Hepatocyte (in vitro differentiated cells): ENCODE data around the gene HOPX. TPM values are rescaled to one million over a fixed set of nuclear protein-coding genes. Genes with fewer than 3 reads are reported as not detected.

Experiments used
- DNase-seq: peaks from one replicate; pipeline ENCODE4 v3.0.0-alpha.2; 2016; ENCODE audit warnings: low spot score
- H2AFZ ChIP-seq: fragments of 200-600 bp; sonication (generic); 2 replicates; pipeline ENCODE4 v1.6.0; 2016; ENCODE audit warnings: antibody characterized with exemption, mild to moderate bottlenecking
- H3K27ac ChIP-seq: fragments of 200-600 bp; sonication (generic); 2 replicates; pipeline ENCODE4 v1.5.1; 2016; ENCODE audit warnings: mild to moderate bottlenecking
- H3K27me3 ChIP-seq: fragments of 200-600 bp; sonication (generic); 2 replicates; pipeline ENCODE4 v1.6.1; 2016
- H3K36me3 ChIP-seq: fragments of 200-600 bp; sonication (generic); replicated peaks from 2 replicates; pipeline ENCODE4 v1.5.1; 2016; ENCODE audit warnings: low read depth; ENCODE audit not compliant: insufficient read depth
- H3K4me1 ChIP-seq: fragments of 200-600 bp; sonication (generic); 2 replicates; pipeline ENCODE4 v1.5.1; 2016; ENCODE audit warnings: mild to moderate bottlenecking, moderate library complexity; ENCODE audit not compliant: insufficient read depth
- H3K4me2 ChIP-seq: fragments of 200-600 bp; sonication (generic); 2 replicates; pipeline ENCODE4 v1.6.0; 2016
- H3K4me3 ChIP-seq: fragments of 200-600 bp; sonication (generic); 2 replicates; pipeline ENCODE4 v1.5.1; 2016; ENCODE audit warnings: mild to moderate bottlenecking
- H3K79me2 ChIP-seq: fragments of 200-600 bp; sonication (generic); 2 replicates; pipeline ENCODE4 v1.6.0; 2017; ENCODE audit warnings: mild to moderate bottlenecking
- H3K9me2 ChIP-seq: fragments of 200-600 bp; sonication (generic); replicated peaks from 2 replicates; pipeline ENCODE4 v1.6.0; 2017; ENCODE audit warnings: mild to moderate bottlenecking; ENCODE audit not compliant: insufficient read depth
- H3K9me3 ChIP-seq: fragments of 200-600 bp; sonication (generic); 2 replicates; pipeline ENCODE4 v1.5.1; 2016; ENCODE audit warnings: low read depth, mild to moderate bottlenecking
- H4K20me1 ChIP-seq: fragments of 200-600 bp; sonication (generic); 2 replicates; pipeline ENCODE4 v1.6.0; 2016; ENCODE audit warnings: mild to moderate bottlenecking; ENCODE audit not compliant: insufficient read depth, poor library complexity, severe bottlenecking
- EZH2 ChIP-seq: fragments of 200-600 bp; sonication (generic); IDR thresholded peaks from 2 replicates; pipeline ENCODE4 v1.6.1; 2016; ENCODE audit warnings: antibody characterized with exemption, mild to moderate bottlenecking, borderline replicate concordance
- EZH2phosphoT487 ChIP-seq: fragments of 200-600 bp; sonication (generic); IDR thresholded peaks from one replicate; pipeline ENCODE4 v1.6.1; 2018; ENCODE audit warnings: antibody characterized with exemption, mild to moderate bottlenecking, low read depth, moderate library complexity; ENCODE audit not compliant: unreplicated experiment, severe bottlenecking
- WGBS: methylation state at CpG from one replicate; pipeline ENCODE4 v1.1.6; 2016; ENCODE audit warnings: low lambda C conversion rate; ENCODE audit errors: missing lambda C conversion rate; 5-methylcytosine and 5-hydroxymethylcytosine counted together
- polyA plus RNA-seq: library from polyadenylated mRNA; unstranded; fragments of >200 nt; fragmentation: Nextera tagmentation; extraction: Ambion mirVana; gene quantifications from 2 replicates; pipeline ENCODE4 v1.2.1, GENCODE V29; 2016
- total RNA-seq: library from RNA; depleted of rRNA; stranded (reverse); fragments of >200 nt; gene quantifications from 2 replicates; pipeline ENCODE4 v1.2.3, GENCODE V29; 2014
- TF ChIP-seq, protein P1 (sequence below): fragments of 200-600 bp; sonication (generic); IDR thresholded peaks from 2 replicates; pipeline ENCODE4 v1.5.1; 2016; ENCODE audit warnings: antibody characterized with exemption, mild to moderate bottlenecking; ENCODE audit not compliant: poor library complexity

Gene HOPX
- total and polyA plus RNA-seq, 2 experiments from 2014 or later, result 11.7 to 17.7 TPM

DNA sequence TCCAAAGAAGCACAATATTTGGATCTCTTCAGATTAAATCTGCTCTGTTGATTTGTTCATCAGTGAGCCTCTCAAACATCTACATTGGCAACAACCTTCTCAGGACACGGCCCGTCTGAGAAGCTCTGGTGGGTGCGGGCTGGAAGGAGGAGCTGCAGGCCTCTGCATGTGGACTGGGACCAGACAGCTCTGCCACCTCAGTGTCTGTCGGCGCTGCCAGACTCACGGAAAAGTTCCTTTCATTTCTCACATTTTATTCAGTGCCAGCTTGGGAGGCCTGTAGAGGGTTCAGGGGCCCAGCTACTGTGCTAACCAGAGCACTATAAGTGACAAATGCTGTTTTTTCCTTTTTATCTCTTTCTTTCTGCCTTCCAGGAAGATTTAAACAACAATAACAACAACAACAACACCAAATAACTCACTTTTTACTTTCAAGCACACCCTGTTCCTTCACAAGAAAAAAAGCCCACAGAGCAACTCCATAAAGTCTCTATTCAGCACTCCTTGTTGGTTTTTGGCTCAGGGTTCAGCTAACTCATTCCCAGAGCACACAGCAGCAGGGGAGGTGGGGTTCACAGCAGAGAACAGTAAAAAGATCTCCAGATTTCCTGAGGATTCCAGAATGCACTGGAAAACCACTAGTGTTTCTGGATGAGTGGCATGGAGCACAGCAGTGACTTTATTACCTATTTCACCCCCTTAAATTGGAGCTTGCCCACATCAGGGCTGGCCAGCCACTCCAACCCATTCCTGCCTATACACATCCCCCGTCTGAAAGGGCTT is 23.2 kb upstream of the HOPX start:
- TF ChIP-seq, protein P1, sequence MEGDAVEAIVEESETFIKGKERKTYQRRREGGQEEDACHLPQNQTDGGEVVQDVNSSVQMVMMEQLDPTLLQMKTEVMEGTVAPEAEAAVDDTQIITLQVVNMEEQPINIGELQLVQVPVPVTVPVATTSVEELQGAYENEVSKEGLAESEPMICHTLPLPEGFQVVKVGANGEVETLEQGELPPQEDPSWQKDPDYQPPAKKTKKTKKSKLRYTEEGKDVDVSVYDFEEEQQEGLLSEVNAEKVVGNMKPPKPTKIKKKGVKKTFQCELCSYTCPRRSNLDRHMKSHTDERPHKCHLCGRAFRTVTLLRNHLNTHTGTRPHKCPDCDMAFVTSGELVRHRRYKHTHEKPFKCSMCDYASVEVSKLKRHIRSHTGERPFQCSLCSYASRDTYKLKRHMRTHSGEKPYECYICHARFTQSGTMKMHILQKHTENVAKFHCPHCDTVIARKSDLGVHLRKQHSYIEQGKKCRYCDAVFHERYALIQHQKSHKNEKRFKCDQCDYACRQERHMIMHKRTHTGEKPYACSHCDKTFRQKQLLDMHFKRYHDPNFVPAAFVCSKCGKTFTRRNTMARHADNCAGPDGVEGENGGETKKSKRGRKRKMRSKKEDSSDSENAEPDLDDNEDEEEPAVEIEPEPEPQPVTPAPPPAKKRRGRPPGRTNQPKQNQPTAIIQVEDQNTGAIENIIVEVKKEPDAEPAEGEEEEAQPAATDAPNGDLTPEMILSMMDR, result no peak
- TF ChIP-seq EZH2phosphoT487, result no peak
- TF ChIP-seq EZH2, result no peak

GRCh38 chr4:56703378-56703777 is 22.3 kb upstream of the HOPX start:
- no peak overlapping the region for H2AFZ ChIP-seq
- no peak overlapping the region for H3K4me3 ChIP-seq

More for the DNA sequence above, 23.2 kb upstream of the HOPX start:
- Histone ChIP-seq H3K9me3 (no peaks in the 10 kb centered on the region), H3K4me1 (peaks cover 7% of the 10 kb centered on the region), H3K27me3 (no peaks in the 10 kb centered on the region), H3K9me2 (no peaks in the 10 kb centered on the region), H3K36me3 (no peaks in the 10 kb centered on the region), H2AFZ (no peak overlapping the region), H3K4me3 (no peak overlapping the region), H3K27ac (peak overlapping the region; percentile 70), H3K79me2 (no peaks in the 10 kb centered on the region), H4K20me1 (no peaks in the 10 kb centered on the region), H3K4me2 (peak overlapping the region; percentile 44)
- 68% methylated on average over 7 of the region's 7 CpGs for WGBS
- no peak for DNase-seq

GRCh38 chr4:56701644-56702043 is 20.5 kb upstream of the HOPX start:
- H3K9me2 ChIP-seq, result no peaks in the 10 kb centered on the region
- no peak overlapping the region for H3K27ac ChIP-seq
- no peaks in the 10 kb centered on the region for H3K36me3 ChIP-seq
- no peaks in the 10 kb centered on the region for H3K27me3 ChIP-seq
- H3K4me1 ChIP-seq, result peaks cover 7% of the 10 kb centered on the region
- no peak for TF ChIP-seq EZH2phosphoT487
- TF ChIP-seq, protein P1, result no peak
- TF ChIP-seq EZH2, result no peak
- H3K9me3 ChIP-seq, result no peaks in the 10 kb centered on the region
- no peak overlapping the region for H3K4me3 ChIP-seq
- WGBS, result 71% methylated on average over 2 of the region's 2 CpGs
- DNase-seq, result no peak
- no peak overlapping the region for H3K4me2 ChIP-seq
- no peaks in the 10 kb centered on the region for H3K79me2 ChIP-seq
- H2AFZ ChIP-seq, result no peak overlapping the region
- H4K20me1 ChIP-seq, result no peaks in the 10 kb centered on the region

More at GRCh38 chr4:56703378-56703777, 22.3 kb upstream of the HOPX start:
- peak overlapping the region; percentile 70 for H3K27ac ChIP-seq
- H3K27me3 ChIP-seq, result no peaks in the 10 kb centered on the region
- TF ChIP-seq EZH2phosphoT487 (no peak), EZH2 (no peak)
- TF ChIP-seq, protein P1, result no peak
- H4K20me1 ChIP-seq, result no peaks in the 10 kb centered on the region
- H3K9me3 ChIP-seq, result no peaks in the 10 kb centered on the region
- no peak overlapping the region for H3K4me2 ChIP-seq
- no peaks in the 10 kb centered on the region for H3K9me2 ChIP-seq
- H3K79me2 ChIP-seq, result no peaks in the 10 kb centered on the region
- 81% methylated on average over 5 of the region's 5 CpGs for WGBS
- peaks cover 7% of the 10 kb centered on the region for H3K4me1 ChIP-seq
- DNase-seq, result no peak
- H3K36me3 ChIP-seq, result no peaks in the 10 kb centered on the region
